Measurements from ENCODE around the gene EML6.
A peak's percentile ranks its signal among the peaks of the same experiment; 100 is the strongest.

The EML6 gene

GRCh38 chr2:54889053-54889452 lies 165.6 kb downstream of the EML6 start:
- DNase-seq = no peak

GRCh38 chr2:54891909-54892308 lies 168.4 kb downstream of the EML6 start:
- DNase-seq = no peak

- no peak for DNase-seq
Measured at GRCh38 chr2:54894467-54894866, 171.0 kb downstream of the EML6 start.

- DNase-seq = peak; percentile 58
Measured at GRCh38 chr2:54895730-54896129, 172.3 kb downstream of the EML6 start.

- DNase-seq = no peak
Measured at GRCh38 chr2:54897420-54898310, 174.2 kb downstream of the EML6 start.

- DNase-seq = no peak
Measured at GRCh38 chr2:54898456-54899226, 175.2 kb downstream of the EML6 start.

- peak; percentile 75 for DNase-seq
Measured at GRCh38 chr2:54899576-54900200, 176.2 kb downstream of the EML6 start.

GRCh38 chr2:54901224-54901986 lies 177.9 kb downstream of the EML6 start:
- DNase-seq = no peak

GRCh38 chr2:54902763-54903162 lies 179.3 kb downstream of the EML6 start:
- no peak for DNase-seq

- peak; percentile 99 for DNase-seq
Measured at GRCh38 chr2:54903736-54904554, 180.5 kb downstream of the EML6 start.

- DNase-seq = no peak
Measured at GRCh38 chr2:54904836-54905235, 181.4 kb downstream of the EML6 start.

- DNase-seq = no peak
Measured at GRCh38 chr2:54906716-54907115, 183.3 kb downstream of the EML6 start.

GRCh38 chr2:54907663-54908062 lies 184.2 kb downstream of the EML6 start:
- no peak for DNase-seq

- no peak for DNase-seq
Measured at GRCh38 chr2:54908591-54908990, 185.1 kb downstream of the EML6 start.

- peak; percentile 54 for DNase-seq
Measured at GRCh38 chr2:54909001-54909400, 185.5 kb downstream of the EML6 start.

- DNase-seq = no peak
Measured at GRCh38 chr2:54912305-54912704, 188.8 kb downstream of the EML6 start.

GRCh38 chr2:54912893-54913292 lies 189.4 kb downstream of the EML6 start:
- no peak for DNase-seq

- DNase-seq = no peak
Measured at GRCh38 chr2:54914637-54915036, 191.2 kb downstream of the EML6 start.

GRCh38 chr2:54915101-54915500 lies 191.6 kb downstream of the EML6 start:
- no peak for DNase-seq

GRCh38 chr2:54916637-54917036 lies 193.2 kb downstream of the EML6 start:
- no peak for DNase-seq

- DNase-seq = no peak
Measured at GRCh38 chr2:54918647-54919280, 195.3 kb downstream of the EML6 start.

All from fibroblast of upper back skin (primary cell).